Stimulated activated CD8-positive, alpha-beta memory T cell treated with anti-CD3 and anti-CD28 coated beads, Interleukin-15, amount 100 ng/mL, for 4 hours (primary cell): Measurements from ENCODE around the gene PRICKLE2.

Experiments used
- DNase-seq, 2 donors: peaks; one replicate each; pipeline ENCODE4 v3.0.0-alpha.2; 2020; ENCODE audit warnings: low read depth in 2 of 2

PRICKLE2 gene, protein sequence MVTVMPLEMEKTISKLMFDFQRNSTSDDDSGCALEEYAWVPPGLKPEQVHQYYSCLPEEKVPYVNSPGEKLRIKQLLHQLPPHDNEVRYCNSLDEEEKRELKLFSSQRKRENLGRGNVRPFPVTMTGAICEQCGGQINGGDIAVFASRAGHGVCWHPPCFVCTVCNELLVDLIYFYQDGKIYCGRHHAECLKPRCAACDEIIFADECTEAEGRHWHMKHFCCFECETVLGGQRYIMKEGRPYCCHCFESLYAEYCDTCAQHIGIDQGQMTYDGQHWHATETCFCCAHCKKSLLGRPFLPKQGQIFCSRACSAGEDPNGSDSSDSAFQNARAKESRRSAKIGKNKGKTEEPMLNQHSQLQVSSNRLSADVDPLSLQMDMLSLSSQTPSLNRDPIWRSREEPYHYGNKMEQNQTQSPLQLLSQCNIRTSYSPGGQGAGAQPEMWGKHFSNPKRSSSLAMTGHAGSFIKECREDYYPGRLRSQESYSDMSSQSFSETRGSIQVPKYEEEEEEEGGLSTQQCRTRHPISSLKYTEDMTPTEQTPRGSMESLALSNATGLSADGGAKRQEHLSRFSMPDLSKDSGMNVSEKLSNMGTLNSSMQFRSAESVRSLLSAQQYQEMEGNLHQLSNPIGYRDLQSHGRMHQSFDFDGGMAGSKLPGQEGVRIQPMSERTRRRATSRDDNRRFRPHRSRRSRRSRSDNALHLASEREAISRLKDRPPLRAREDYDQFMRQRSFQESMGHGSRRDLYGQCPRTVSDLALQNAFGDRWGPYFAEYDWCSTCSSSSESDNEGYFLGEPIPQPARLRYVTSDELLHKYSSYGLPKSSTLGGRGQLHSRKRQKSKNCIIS

DNA sequence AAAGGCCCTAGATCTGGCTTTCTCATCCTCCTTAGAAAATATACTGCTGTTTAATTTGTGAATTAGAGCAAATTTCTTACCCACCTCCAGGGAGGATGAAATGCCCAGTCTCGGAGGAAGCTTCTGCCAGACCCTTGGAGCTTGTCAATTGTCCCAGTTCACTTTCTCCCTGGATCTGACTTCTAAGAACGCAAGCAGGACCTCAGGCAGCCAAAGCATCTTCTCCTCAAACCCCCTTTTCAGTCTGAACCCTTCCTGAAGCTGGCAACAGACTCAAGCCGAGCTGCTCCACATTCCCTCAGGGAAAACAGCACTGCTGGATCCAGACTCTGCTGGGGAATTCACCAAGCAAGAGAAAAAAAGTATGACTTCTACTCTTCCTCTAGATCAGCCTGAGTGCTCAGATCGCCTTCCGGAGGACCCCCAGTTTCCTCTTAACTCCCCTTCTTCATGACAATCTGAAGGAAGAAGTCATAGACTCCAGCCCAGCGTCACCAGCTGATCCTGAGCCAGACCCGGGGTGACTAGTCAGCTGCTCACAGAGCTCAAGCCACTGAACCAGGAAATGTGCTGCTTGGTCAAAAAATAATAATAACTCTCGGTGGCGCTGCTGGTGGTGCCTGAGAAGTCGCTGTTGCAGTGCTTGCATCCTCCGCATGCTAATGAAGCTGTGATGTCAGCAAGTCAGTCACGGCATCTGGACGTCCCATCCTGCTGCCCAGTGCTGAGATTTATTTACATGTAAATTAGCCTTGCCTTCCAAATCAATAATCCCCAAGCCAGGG is at the start of gene PRICKLE2:
Gene PRICKLE2, minus strand, starts transcription at position 641 of the 785 bp plus-strand sequence. CDS start 26,539 bp downstream, outside the sequence.
- DNase-seq = no peak

DNA sequence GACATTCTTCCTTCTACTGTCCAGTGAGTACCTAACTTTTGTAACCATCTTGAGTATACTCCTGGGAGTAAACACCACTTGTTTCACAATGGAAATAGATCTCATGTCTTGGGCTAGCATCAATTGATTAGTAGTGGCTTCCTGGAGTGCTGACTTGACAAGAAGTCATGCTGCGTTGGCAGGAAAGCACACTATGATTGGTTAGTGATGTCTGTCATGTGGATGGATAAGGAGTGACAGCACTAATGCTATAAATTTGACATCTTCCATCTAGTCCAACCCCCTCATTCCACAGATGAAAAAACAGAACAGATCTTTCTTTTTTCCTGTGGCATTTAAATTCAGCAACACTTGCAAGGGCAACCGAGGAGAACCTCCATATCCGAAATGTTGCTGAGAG is 47.6 kb upstream of the PRICKLE2 start:
- no peak for DNase-seq

DNA sequence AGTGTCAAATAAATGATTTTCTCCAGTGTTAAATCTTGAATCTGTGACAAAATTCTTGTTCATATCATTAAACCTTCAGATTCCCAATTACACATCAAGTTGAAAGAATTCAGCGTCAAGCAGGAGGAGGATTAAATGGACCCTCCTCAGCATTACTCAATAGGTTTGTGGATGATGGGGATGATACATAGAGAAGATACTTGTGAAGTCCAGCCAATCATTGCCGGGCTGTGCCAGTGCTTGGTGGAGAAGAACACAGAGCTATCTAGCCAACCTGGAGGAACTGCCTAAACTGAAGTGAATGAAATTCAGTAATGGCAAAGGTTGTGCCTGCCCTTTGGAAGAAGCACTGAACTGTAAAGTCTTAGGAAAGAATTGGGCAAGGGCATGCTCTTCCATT is 47.0 kb upstream of the PRICKLE2 start:
- DNase-seq = no peak

DNA sequence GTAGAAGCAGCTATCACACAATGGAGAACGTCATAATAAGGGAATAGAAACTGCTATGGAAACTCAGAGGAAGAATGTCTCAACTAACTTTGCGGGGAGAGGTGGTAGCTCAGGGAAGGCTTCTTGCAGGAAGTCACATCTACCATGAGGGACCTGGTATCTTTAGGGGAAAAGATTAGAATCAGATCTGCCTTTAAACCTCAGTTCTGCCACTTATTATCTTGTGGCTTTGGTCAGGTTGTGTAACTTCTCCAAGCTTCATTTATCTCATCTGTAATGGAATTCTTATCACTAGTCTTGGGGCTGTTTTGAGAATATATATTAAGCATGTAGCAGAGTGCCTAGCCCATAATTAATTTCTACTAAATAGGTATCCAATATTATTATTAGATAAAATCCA is 46.4 kb upstream of the PRICKLE2 start:
- no peak for DNase-seq

DNA sequence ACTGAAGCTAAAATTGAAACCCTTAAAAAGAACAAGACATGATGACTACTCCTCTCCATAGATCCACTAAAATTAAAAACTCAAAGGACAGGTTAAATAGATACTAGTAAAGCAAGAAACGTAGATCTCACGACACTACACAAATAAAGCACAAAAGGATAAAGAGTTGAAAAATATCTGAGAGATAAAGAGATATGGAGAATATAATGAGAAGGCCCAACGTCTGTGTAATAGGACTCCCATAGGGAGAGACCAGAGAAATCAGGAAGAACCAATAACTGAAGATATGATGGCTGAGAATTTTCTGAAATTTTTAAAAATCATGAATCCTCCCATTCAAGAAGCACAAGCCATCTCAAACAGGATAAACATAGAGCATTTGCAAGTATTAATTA is 45.6 kb upstream of the PRICKLE2 start:
- DNase-seq = no peak

DNA sequence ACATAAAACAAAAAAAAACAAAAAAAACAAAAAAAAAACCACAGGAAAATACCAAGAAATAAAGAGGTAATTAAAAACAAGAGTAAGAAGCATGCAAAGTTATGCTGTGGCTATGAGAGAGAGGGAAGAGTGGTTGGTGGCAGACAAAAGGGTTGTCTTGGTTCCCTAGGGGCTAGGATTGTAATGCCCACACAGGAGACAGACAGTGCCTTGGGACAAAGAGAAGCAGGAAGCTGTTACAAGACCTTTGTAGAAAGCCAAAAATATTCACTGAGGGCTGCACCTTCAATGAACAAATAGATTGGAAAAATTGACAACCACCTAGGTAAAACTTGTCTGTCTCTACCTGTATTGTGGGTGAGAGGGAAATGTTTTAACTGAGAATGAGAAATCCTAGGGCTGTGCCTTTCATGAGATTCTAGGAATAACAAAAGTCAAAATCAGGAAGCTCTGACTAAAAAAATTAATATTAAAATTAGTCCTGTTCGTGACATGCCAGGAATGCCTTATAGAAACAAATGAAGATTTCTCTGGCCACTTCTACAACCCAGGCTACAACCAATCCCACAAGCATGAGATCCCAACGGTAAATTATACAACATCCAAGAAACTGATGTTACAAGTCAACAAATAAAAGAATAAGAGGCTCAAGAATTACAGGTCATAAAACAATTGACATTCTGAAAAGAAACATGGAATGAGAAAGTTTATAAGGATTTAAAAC is 45.0 kb upstream of the PRICKLE2 start:
- no peak for DNase-seq

DNA sequence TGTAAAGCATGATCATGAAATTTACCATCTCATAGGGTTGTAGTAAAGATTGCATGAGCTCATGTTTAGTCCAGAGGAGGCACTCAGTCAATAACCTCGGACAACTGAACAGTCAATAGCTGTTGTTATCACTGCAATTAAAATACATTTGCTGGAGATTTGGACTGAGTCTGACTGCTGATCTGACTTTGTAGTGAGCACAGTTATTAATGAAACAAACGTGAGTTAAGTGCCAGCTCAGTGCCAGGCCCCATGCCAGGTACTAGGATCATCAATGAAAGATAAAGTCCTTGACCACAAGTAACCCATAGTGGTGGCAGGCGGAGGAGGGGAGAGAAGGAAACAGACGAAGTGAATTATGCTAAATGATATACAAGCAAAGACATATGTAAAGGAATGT is 43.7 kb upstream of the PRICKLE2 start:
- DNase-seq = no peak

DNA sequence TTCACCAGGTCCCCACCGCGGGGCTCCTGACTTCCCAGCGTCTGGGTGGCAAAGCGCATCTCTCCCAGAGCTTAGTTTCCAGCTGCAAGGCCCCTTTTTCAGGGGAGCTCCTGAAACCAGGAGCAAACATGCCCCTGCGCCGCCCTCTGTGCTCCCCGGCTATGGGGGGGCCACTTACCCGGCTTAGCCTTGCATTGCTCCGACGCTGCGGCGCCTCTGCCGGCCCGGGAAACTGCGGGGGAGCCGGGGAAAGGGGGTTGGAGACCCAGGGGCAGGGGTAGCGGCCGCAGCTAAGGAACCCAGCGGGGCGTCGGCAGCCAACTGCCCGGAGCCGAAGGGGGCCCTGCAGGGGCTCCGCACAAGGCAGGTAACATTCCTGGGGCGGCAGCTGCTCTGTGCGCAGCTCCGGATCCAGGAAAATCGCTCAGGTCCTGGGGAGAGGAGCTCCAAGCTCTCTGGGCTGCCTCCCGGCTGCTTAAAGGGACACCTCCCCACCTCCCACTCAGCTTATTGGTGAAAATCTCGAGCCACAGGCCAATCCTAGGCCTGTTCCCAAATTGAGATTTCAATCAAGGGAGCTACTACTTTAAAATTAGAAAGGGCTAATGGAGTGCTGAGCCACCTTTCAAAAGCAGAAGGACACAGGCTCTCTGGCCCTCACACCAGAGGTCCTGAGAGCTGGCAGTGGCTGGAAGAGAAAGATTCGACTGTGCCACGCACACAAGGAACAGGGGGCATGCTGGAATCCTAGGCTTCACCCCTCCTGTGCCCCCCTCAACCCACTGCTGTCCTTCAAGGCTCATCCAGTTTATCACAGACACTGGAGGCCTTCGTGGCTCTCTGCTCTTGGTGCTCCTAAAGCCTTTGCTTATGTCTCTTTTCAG is 42.7 kb upstream of the PRICKLE2 start:
- no peak for DNase-seq

DNA sequence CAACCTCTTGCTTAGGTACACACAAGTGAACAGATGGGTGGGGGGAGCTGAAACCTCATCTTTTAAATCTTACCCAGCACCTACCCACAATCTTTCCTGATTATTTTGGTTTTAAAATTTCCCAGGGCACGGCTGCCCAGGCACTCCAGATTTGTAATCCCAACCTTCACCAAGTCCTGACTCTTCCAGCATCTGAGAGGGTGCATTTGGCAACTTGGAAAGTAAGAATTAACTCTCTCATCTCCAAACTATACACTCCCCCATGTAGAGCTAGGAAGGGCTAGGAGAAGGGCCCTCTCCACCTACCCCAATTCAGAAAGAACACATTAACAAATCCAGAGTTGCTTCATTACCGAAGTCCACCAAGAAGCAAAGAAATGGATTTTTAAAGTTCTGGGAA is 41.7 kb upstream of the PRICKLE2 start:
- no peak for DNase-seq

DNA sequence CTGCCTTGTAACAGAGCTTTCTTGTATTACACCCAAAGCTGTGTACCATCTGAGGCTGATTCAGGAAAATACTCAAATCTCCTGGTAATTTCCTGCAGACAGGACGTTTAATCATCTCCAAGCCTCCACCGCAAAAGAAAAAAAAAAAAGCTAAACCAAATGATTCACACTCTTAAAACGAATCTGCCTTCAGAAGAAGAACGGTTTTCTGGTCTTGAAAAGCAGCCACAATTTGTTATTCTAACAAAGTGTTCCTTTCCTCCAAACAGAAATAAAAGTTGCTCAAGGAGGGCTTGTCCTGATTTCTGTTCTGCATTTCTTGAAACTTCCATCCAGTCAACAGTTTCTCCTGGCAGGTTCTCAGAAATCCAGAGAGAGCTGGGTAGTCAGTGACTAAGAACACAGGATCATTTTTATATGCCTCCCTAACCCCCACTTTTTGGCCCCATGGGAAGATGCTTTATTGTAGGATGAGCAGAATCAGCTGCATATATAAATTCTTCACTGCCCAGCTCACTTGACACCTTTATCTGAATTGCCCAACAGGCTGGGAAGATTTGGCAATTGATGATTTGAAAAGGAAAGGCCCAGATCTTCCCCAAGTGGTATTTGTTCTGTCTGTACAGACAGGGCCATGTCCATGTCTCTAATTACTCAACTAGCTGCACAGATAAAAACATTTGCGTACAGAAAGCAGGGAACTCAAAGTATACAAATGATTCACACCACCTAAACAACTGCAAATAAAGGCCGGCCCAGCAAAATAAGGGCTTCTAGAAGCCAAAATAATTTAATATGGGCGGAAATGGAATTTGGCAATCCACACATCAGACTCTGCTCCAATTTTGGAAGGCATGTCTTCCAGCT is 41.0 kb upstream of the PRICKLE2 start:
- DNase-seq = no peak

DNA sequence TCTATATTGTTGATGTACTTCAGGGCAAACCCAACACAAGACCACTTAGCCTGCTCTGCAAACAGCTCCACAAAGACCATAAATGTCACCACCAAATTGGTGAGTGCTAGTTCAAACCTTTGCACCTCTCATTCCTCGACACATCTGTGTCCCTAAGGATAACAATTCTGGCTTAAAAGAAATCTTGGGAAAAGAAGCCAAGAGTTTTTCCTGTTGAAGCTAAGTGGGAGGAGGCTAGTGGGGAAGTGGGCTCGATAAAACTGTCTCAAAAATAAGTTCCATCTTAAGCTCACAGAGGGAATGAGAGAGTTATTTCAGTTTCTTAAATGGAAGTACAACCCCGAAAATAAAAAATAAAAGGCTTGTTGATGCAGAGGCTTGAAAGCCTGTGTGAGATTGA is 40.4 kb upstream of the PRICKLE2 start:
- no peak for DNase-seq

DNA sequence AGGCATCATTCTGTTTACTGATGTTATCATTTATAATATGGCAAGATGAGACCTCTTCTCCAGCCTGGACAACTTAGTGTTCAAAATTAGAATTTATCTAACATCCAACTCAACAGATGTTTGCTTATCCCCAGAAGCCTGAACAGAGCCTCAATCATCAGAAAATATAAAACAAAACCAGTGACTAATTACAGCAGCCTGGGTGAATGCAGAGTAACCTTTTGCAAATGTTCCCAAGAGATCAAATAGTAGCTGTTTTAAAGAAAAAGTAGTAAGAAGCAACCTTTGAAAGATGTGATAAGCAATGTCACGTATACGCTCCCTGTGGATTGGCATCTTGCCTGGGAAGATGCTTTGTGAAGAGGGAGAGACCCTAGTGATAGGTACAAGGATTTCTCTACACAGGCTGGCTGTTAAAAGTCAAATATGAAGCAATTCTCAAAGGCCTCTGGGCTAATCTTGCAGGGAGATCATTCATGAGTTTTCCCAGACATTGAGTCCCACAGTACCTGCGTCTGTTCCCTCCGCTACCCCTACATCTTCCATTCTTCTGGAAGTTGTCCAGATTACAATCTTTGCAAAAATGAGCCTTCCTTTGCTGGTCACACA is 39.3 kb upstream of the PRICKLE2 start:
- DNase-seq = no peak

DNA sequence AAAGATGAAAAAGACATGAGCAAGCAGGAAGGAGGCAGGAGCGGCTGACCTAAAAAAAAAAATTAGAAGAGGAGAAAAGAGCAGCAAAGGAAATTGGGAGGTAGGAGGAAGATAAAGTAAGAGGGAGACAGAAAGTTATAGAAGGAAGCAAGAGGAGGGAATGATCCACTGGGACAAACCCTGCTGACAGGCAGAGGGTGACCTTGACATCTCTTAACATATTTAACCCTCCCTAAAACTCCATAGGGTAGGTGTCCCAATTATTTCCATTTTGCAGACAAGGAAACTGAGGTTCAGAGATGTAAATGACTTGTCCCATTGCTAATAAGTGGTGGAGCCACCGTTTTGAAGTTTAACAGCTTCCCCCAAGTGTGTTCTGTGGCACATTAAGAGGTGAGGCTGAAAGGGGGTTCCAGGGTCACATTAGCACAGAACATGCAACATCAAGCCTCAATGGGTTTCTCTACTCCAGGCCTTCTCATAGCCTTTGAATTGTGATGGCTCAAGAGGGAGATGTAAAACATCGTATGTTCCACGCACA is 37.4 kb upstream of the PRICKLE2 start:
- no peak for DNase-seq

DNA sequence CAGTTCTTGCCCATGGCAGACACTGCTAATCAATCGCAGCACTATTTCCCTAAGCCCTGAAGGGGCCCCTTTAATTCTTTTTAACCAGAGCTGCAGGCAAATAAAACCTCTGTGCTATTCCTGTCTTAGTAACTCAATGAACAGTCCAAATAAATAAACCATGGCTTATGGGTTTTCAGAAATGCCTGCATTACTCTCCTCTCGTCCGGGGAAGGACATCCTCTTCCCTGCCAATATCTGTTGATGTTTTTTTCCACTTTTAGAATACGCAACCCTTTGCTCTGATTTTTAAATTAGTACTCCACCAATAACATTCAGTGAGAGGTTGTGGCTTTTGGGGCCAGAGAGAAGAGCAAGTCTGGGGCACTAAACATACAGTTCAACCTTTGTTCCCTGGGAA is 35.2 kb upstream of the PRICKLE2 start:
- DNase-seq = no peak

DNA sequence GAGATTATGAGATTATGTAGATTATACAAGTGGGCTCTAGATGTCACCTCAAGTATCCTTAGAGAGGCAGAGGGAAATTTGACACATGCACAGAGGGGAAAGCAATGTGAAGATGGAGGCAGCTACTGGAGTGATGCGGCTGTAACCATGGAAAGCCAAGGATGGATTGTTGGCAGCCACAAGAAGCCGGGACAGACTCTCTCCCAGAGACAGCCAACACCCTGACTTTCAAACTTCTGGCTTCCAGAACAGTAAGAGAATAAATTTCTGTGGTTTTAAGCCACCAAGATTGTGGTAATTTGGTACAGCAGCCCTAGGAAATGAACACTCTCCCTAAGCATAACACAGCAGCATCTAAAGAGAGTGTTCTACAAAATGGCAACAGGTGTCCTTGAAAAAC is 34.4 kb upstream of the PRICKLE2 start:
- DNase-seq = no peak

DNA sequence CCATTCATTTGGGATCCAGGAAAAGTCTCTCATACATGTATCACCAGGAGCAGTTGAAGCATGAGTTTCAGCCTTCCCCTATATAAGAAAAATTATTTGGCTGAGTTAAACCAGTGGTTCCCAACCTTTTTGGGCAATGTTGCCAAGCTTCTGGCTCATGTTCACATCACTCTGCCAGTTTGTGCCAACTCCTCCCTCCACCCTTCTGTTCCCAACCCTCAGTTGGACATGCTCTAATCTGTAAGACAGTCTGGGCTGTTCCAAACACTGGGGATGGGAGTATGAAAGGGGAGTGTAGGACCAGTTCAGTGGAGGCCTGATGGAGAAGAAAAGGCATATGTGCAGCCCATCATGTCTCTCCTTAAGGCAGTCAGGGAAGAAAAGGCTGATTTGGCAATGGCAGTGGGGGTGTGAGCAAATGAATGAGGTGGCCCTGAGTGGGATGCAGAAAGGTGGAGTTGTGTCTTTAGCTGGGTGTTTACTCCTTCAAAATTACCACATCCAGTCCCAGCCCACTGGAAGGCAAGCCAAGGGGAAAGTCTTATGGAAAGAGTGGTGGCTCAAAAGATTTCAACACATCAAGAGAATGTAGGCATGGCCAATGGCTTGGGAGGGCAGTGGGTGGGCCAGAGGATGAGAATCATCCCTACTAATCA is 32.0 kb upstream of the PRICKLE2 start:
- DNase-seq = no peak

DNA sequence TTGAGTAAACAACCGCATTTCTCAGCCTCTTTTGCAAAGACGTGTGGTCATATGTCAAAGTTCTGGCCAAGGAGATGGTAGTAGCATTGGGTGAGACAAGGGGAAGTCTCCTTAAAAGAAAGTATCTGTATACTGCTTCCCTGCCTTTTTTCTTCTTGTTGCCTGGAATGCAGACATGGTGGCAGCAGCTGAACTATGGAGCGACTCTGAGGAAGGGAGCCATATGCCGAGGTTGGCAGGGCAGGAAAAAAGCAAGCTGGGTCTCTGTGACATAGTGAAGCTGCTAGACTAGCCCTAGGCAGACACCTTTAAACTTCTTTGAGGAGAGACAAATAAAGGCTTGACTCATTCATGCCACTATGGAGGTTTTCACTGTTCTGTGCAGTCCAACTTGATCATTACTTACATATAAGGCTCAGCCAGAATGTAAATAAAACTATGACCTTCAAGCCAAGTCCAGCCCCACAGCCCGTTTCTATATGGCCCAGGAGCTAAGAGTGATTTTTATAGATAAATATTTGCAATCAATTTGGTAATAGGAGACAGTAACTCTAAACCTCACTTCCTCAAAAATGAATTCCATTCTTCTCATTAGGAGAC is 30.6 kb upstream of the PRICKLE2 start:
- no peak for DNase-seq

DNA sequence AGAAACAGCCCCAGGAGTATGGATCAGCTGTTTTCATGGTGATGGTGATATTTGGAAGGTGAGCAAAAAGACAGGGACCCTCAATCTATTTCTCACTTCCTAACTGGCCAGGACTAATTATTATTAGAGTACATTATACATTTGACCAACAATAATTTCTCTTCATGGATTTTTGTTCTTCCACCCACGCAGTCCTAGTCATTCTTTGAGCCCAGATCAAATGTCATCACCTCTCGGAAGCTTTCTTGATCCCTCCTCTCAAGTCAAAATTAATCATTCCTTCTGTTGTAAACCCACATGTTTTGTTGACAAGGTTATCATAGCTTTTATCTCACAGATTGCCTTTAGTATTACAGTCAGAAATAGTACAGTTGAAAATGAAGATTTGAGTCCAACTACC is 29.2 kb upstream of the PRICKLE2 start:
- DNase-seq = no peak
